Fibroblast of skin of back (primary cell): ENCODE measurements around the gene DNAH12. TPM values are rescaled to one million over a fixed set of nuclear protein-coding genes. Genes with fewer than 3 reads are reported as not detected.

Experiments used
- DNase-seq: peaks from one replicate; pipeline ENCODE4 v3.0.0-alpha.2; 2013
- polyA plus RNA-seq, 2 experiments: library from polyadenylated mRNA; unstranded; fragments of 120-200 nt; gene quantifications; one replicate each; pipeline ENCODE4 v1.2.1, GENCODE V29; 2013; ENCODE audit not compliant: insufficient read length in 2 of 2

Gene DNAH12, protein sequence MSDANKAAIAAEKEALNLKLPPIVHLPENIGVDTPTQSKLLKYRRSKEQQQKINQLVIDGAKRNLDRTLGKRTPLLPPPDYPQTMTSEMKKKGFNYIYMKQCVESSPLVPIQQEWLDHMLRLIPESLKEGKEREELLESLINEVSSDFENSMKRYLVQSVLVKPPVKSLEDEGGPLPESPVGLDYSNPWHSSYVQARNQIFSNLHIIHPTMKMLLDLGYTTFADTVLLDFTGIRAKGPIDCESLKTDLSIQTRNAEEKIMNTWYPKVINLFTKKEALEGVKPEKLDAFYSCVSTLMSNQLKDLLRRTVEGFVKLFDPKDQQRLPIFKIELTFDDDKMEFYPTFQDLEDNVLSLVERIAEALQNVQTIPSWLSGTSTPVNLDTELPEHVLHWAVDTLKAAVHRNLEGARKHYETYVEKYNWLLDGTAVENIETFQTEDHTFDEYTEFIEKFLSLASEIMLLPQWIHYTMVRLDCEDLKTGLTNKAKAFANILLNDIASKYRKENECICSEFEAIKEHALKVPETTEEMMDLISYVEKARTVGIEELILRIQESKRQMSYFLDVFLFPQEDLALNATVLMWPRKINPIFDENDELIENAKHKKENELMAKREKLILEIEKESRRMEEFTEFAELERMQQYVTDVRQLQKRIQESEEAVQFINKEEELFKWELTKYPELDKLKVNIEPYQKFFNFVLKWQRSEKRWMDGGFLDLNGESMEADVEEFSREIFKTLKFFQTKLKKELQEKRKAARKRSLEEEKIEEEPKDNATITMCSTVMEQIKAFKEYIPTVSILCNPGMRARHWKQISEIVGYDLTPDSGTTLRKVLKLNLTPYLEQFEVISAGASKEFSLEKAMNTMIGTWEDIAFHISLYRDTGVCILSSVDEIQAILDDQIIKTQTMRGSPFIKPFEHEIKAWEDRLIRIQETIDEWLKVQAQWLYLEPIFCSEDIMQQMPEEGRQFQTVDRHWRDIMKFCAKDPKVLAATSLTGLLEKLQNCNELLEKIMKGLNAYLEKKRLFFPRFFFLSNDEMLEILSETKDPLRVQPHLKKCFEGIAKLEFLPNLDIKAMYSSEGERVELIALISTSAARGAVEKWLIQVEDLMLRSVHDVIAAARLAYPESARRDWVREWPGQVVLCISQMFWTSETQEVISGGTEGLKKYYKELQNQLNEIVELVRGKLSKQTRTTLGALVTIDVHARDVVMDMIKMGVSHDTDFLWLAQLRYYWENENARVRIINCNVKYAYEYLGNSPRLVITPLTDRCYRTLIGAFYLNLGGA (N-terminal part only)
- not detected for polyA plus RNA-seq (2013, experiment 1 of 2; ENCODE audit: insufficient read length)
- not detected for polyA plus RNA-seq (2013, experiment 2 of 2; ENCODE audit: insufficient read length)

DNA sequence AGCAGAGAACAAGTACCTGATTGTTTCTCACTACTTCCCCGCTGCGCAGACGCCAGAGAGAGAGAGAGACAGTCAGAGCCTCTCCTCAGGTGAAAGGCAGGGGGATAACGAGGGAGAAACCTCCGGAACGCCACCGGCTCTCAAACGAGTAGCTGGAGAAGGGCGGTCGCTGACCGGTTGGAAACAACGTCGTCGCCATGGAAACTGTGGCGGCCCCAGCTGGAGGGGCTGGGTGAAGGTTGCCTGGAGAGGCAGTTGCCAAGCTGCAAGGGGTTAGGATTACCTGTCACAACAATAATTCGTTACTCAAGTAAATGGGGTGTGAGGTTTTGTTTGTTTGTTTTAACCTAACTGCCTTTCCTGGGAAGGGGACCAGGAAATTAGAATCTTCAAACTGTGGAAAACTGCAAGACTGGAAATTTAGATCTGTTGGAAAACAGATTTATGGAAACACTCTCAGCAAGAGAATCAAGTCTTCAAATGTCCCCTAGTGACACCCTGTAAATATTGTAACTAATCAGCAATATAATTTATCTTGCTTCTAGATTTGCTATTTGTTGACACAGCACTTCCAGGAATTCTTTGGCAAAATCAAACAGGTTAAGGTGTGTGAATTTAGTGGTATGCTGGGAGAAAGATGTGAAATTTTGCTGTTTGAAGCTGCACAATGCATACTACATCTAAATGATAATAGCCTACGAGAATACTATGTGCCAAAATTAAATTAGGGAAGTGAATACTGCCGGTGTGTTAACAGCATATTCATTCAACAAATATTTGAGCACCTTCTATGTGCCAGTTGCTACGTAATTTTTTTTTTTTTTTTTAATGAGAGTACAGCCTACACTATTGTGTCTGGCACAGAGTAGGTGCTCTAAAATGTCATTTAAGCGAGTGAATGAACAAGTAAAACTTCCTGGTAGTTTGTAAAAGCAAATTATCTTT lies at the start of gene DNAH12:
Gene DNAH12 (minus strand): TSS at position 164 of the 945 bp plus-strand sequence. CDS start 1,474 bp downstream, outside the sequence.
- DNase-seq, result peak; percentile 25

GRCh38 chr3:57592306-57592705 lies 48.2 kb upstream of the DNAH12 start:
- DNase-seq, result no peak

DNA sequence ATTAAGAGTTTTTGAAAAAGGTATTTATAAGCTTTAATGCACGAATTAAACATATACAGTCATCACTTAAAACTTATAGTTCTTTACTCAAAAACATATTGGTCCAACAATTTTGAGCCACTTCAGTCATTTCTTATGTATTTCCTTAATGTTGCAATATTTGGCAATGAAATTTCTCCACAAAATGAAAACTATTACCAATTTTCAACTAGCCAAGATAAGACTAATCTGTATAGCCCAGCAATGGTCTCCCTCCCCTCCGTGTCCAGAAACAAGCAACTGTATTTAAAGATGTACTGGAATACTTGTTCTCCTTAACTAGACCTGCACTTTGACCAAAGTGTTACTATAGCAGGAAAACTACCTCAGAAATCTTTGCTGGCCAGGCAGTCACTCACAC lies 43.8 kb upstream of the DNAH12 start:
- DNase-seq, result no peak

GRCh38 chr3:57586778-57587177 lies 42.6 kb upstream of the DNAH12 start:
- DNase-seq, result no peak

GRCh38 chr3:57583544-57583943 lies 39.4 kb upstream of the DNAH12 start:
- DNase-seq, result no peak

DNA sequence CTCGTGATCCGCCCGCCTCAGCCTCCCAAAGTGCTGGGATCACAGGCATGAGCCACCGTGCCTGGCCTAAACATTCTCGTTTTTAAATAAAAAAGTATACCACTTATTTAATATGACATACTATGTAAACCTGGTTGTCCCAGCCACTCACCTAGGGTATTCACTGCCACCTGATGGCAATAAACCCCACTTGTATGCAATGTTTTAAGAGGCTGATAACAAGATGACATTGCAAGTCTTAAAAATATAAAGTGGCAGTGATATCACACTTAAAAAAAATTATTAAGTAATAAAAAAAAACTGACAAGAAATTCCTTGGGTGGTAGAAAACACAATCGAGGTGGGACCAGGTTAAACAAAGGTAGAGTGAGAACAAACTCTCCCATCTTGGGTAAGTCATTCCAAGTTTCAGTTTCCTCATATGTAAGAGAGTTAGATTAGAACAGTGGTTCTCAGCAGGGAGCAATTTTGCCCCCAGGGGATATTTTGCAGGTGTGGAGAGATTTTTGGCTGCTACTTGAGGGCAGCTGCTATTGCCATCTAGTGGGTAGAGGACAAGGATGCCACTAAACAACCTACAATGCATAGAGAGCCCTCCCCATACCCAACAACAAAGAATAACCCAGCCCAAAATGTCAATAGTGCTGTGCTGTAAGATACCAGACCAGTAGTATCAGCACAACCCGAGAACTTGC lies 38.5 kb upstream of the DNAH12 start:
- DNase-seq, result no peak

- DNase-seq, result no peak
Measured at GRCh38 chr3:57577801-57578200, 33.7 kb upstream of the DNAH12 start.

DNA sequence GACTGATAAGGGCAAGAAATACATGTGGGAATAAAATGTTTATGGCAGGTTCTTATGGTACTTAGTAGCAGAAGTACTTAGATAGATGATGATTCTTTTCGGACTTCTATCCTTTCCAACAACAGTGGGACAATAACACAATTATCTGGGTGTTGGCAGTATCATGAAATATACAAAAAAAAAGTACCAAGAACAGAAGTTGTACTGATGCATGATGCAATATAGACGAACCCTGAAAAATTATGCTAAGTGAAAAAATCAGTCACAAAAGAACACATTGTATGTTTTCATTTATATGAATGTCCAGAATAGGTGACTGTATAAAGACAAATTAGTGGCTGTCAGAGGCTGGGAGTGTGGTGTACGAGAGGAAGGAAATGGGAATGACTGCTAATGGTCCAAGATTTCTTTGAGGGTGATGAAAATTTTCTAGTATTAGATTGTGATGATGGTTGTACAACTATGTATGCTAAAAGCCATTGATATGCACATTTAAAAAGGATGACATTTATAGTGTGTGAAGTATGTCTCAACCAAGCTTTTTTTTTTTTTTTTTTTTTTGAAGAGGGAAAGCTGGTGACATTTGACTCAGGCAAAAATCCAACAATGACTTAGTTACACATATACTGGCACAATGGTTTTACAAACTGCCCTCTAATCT lies 32.0 kb upstream of the DNAH12 start:
- DNase-seq, result no peak

GRCh38 chr3:57572096-57572495 lies 28.0 kb upstream of the DNAH12 start:
- no peak for DNase-seq

- no peak for DNase-seq
Measured at GRCh38 chr3:57570878-57571277, 26.7 kb upstream of the DNAH12 start.

DNA sequence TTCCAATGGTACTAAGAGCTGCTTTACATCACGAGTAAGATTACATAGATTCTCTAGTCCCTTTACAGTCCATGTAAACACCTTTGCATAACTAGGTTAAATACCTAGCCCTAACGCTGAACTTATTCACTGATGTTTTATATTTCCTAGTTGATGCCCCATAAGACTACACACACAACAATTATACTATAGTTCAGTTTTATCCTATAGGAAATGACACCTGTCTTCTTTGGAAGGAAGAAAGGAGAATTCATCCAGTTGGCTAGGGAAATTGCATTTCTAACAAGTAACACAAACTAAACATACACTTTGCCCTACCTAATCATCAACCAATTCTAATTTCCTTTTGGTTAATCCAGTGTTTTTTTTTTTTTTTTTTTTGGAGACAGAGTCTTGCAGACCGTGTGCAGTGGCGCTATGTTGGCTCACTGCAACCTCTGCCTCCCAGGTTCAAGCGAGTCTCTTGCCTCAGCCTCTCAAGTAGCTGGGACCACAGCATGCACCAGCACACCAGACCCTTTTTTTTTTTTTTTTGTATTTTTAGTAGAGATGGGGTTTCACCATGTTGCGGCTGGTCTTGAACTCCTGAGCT lies 25.8 kb upstream of the DNAH12 start:
- DNase-seq, result no peak

- DNase-seq, result peak; percentile 59
Measured at GRCh38 chr3:57559526-57559925, 15.4 kb upstream of the DNAH12 start.

DNA sequence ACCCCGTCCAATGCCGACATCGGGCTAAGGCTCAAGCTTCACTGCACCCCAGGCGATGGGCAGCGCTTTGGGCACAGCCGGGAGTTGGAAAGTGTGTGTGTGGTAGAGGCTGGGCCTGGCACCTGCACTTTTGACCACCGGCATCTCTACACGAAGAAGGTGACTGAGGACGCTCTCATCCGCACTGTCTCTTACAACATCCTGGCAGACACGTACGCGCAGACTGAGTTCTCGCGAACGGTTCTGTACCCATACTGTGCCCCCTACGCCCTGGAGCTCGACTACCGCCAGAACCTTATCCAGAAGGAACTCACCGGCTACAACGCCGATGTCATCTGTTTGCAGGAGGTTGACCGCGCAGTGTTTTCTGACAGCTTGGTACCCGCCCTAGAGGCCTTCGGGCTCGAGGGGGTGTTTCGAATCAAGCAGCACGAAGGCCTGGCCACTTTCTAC lies 13.0 kb upstream of the DNAH12 start:
- DNase-seq, result peak; percentile 47

GRCh38 chr3:57556459-57557084 lies 12.4 kb upstream of the DNAH12 start:
- DNase-seq, result peak; percentile 27

DNA sequence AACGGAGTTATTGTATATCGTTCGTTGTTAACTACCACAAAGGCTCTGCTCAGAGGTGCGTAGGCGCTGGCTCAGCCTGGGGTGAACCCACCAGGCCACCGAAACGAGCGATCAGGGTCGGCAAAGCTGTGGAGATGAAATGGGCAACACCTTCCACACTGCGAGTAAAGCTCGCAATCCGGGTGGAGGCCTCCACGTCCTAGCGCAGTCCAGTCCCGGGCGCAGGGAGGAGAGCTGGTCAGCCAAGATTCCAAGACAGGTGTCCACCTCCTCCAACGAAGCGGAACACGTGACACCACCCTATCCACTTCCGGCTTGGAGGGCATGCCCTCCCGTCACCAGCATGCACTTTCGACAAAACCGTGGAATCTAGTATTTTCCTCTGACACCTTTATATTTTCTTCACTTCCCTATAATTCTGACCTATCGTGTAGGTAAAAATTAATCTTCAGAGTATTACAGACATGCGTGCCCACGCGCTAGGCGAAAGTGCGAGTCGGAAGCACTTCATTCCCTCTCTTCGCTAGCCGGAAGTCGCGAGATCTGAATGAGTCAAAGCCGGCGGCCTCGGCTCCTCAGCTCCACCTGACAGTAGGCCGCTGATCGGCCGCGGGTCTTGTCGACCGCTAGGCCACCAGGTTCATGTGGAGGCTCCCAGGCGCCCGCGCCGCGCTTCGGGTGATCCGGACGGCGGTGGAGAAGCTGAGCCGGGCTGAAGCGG lies 11.8 kb upstream of the DNAH12 start, which contains the start of gene PDE12:
Gene PDE12 (plus strand): TSS at position 537 of the 721 bp plus-strand sequence. CDS start 106 bp downstream, at position 643.
- peak; percentile 92 for DNase-seq

- DNase-seq, result no peak
Measured at GRCh38 chr3:57555306-57555705, 11.2 kb upstream of the DNAH12 start.

GRCh38 chr3:57546616-57547015 lies 2.5 kb upstream of the DNAH12 start:
- DNase-seq, result no peak

DNA sequence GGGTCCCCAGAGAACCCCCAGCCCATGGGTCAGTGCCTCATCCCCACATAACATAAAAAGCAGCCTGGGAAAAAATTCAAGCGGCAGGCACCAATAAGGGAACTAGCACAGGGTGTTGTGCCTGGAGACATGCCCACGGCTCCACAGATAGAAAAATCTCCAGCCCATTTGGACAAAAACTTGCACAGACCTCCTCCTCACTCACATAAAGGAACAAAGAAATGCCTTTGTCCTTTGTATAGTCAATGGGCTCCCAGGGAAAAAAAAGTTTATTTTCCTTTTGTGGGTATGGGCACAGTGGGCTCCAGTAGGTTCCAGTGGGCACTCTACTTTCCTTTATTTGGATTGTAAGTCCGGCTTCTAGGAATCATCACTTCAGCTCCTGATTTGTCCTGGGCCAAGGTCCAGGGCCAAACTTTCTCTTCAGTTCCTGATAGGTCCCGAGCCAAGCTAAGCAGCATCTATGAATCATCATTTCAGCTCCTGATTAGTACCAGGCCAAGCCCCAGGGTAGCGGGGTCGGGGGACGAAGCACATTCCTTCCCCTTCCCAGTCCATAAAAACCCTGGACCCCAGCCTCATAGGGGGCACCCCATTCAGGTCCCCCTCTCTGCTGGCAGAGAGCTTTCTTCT lies 1.6 kb upstream of the DNAH12 start:
- no peak for DNase-seq
